ENCODE results near the gene TRIM46.

- TF ChIP-seq EZH2 (IDR thresholded peaks at IDR 0.05; ENCODE audit: low read length) (no peak), CTCF (optimal IDR thresholded peaks at IDR 0.05 in 1 of 3, IDR thresholded peaks at IDR 0.05 in 1 of 3, conservative IDR thresholded peaks at IDR 0.05 in 1 of 3; ENCODE audit: extremely low read depth in 1 of 3, insufficient read depth in 2 of 3, low read length in 3 of 3) (no peak)
Measured at GRCh38 chr1:155160128-155160527, 13.5 kb upstream of the TRIM46 start.

All from keratinocyte (primary cell).